K562 (cell line): ENCODE measurements around the gene UBE3D. TPM values are rescaled to one million over a fixed set of nuclear protein-coding genes. Genes with fewer than 3 reads are reported as not detected.
A peak's percentile ranks its signal among the peaks of the same experiment; 100 is the strongest.

Source experiments
- ARID1B ChIP-seq: fragments of 450-650 bp; IDR thresholded peaks from 2 replicates; pipeline ENCODE4 v1.6.1; 2016; ENCODE audit warnings: antibody characterized with exemption, mild to moderate bottlenecking, inconsistent platforms
- CC2D1A ChIP-seq: fragments of 450-650 bp; IDR thresholded peaks from 2 replicates; pipeline ENCODE4 v1.6.1; 2017; ENCODE audit warnings: mild to moderate bottlenecking
- CEBPG ChIP-seq, 3 experiments: fragments of 200-800 bp in 1 of 3; sonication (Bioruptor generic) in 1 of 3; sonication (generic) in 1 of 3; formaldehyde crosslinking in 1 of 3; IDR thresholded peaks in 2 of 3; conservative IDR thresholded peaks in 1 of 3; 2 replicates each; pipeline versions ENCODE4 v1.6.1 to v1.8.0; 2016 to 2022; ENCODE audit warnings: missing compliant biosample characterization in 2 of 3, missing genetic modification characterization in 2 of 3, mild to moderate bottlenecking in 1 of 3, missing genetic modification reagents in 1 of 3
- MED1 ChIP-seq: sonication (generic); formaldehyde crosslinking; IDR thresholded peaks from 2 replicates; pipeline ENCODE4 v1.8.1; 2023; ENCODE audit warnings: missing genetic modification reagents, borderline replicate concordance
- NR2C1 ChIP-seq, 2 experiments: fragments of 450-650 bp; IDR thresholded peaks; 2 replicates each; pipeline ENCODE4 v1.6.1; 2017; ENCODE audit warnings: mild to moderate bottlenecking in 2 of 2, antibody characterized with exemption in 1 of 2, inconsistent platforms in 1 of 2, missing compliant biosample characterization in 1 of 2, missing genetic modification characterization in 1 of 2
- PHF8 ChIP-seq: fragments of 200-600 bp; sonication (generic); IDR thresholded peaks from 2 replicates; pipeline ENCODE4 v1.6.1; 2012; ENCODE audit warnings: mixed run types, mild to moderate bottlenecking, inconsistent platforms, low read length, moderate library complexity, borderline replicate concordance
- RCOR1 ChIP-seq, 2 experiments: IDR thresholded peaks; 2 replicates each; pipeline ENCODE4 v1.6.1; 2012; ENCODE audit warnings: low read depth in 2 of 2, low read length in 2 of 2, borderline replicate concordance in 1 of 2, improper control_type of control experiment in 1 of 2
- SMARCA4 ChIP-seq: fragments of 450-650 bp; IDR thresholded peaks from 2 replicates; pipeline ENCODE4 v1.6.1; 2016
- SMARCA5 ChIP-seq: fragments of 450-650 bp; IDR thresholded peaks from 2 replicates; pipeline ENCODE4 v1.6.1; 2016
- SP2 ChIP-seq: IDR thresholded peaks from 2 replicates; pipeline ENCODE4 v1.6.1; 2011; ENCODE audit warnings: mild to moderate bottlenecking, low read depth, low read length, moderate library complexity; ENCODE audit not compliant: poor library complexity, severe bottlenecking; ENCODE audit errors: extremely low read depth
- SRSF1 ChIP-seq: fragments of 200-400 bp; formaldehyde crosslinking; IDR thresholded peaks from 2 replicates; pipeline ENCODE4 v1.6.1; 2017; ENCODE audit warnings: mild to moderate bottlenecking, low read depth, low read length, moderate library complexity
- TEAD2 ChIP-seq: fragments of 450-650 bp; IDR thresholded peaks from 2 replicates; pipeline ENCODE4 v1.6.1; 2016; ENCODE audit warnings: missing genetic modification characterization, control low read depth, missing compliant biosample characterization
- TOE1 ChIP-seq, 2 experiments: fragments of 450-650 bp in 1 of 2; sonication (generic) in 1 of 2; formaldehyde crosslinking in 1 of 2; IDR thresholded peaks; 2 replicates each; pipeline versions ENCODE4 v1.7.1 to v1.8.0; 2016 to 2022; ENCODE audit warnings: borderline replicate concordance in 2 of 2, mild to moderate bottlenecking in 2 of 2, antibody characterized with exemption in 1 of 2, inconsistent platforms in 1 of 2, low read depth in 1 of 2, missing genetic modification reagents in 1 of 2, moderate library complexity in 1 of 2
- polyA plus RNA-seq, 8 experiments: library from polyadenylated mRNA; depleted of rRNA in 4 of 8; stranded (reverse) in 5 of 8; unstranded in 3 of 8; fragments of >200 nt; fragmentation: Nextera tagmentation in 2 of 8; fragmentation: Illumina TruSeq in 1 of 8; extraction: Ambion mirVana in 2 of 8; extraction: Trizol in 1 of 8; gene quantifications; 2 replicates each; pipeline versions ENCODE4 v1.2.1 to v1.2.3, GENCODE V29; 2011 to 2014; ENCODE audit warnings: inconsistent platforms in 1 of 8, missing spikeins in 1 of 8
- total RNA-seq, 7 experiments: library from RNA; depleted of rRNA in 6 of 7; stranded (reverse); fragments of >200 nt in 6 of 7; fragmentation: Illumina TruSeq in 2 of 7; extraction: Trizol in 2 of 7; gene quantifications; 2 replicates each; pipeline versions ENCODE4 v1.2.1 to v1.2.3, GENCODE V29; 2011 to 2021; ENCODE audit warnings: low replicate concordance in 1 of 7
- TF ChIP-seq, protein P1 (sequence below): fragments of 450-650 bp; IDR thresholded peaks from 2 replicates; pipeline ENCODE4 v1.6.1; 2018; ENCODE audit not compliant: partially characterized antibody
- TF ChIP-seq, protein P2 (sequence below): fragments of 450-650 bp; conservative IDR thresholded peaks from 2 replicates; pipeline ENCODE4 v1.6.1; 2016; ENCODE audit warnings: missing genetic modification characterization, low read depth, mild to moderate bottlenecking, control low read depth, missing compliant biosample characterization
- TF ChIP-seq, protein P3 (sequence below): sonication (generic); formaldehyde crosslinking; IDR thresholded peaks from 2 replicates; pipeline ENCODE4 v1.8.0; 2022; ENCODE audit warnings: missing genetic modification reagents, mild to moderate bottlenecking, moderate library complexity, borderline replicate concordance
- TF ChIP-seq, protein P4 (sequence below): fragments of 450-650 bp; IDR thresholded peaks from one replicate; pipeline ENCODE4 v1.6.1; 2018; ENCODE audit warnings: mild to moderate bottlenecking, moderate library complexity; ENCODE audit not compliant: partially characterized antibody

Gene UBE3D
- total and polyA plus RNA-seq, 9 of the 15 experiments (the other 6 are each of a cell fraction or from before 2014, with no cell fraction given), result 9.4 to 17.6 (median 11.9) TPM

DNA sequence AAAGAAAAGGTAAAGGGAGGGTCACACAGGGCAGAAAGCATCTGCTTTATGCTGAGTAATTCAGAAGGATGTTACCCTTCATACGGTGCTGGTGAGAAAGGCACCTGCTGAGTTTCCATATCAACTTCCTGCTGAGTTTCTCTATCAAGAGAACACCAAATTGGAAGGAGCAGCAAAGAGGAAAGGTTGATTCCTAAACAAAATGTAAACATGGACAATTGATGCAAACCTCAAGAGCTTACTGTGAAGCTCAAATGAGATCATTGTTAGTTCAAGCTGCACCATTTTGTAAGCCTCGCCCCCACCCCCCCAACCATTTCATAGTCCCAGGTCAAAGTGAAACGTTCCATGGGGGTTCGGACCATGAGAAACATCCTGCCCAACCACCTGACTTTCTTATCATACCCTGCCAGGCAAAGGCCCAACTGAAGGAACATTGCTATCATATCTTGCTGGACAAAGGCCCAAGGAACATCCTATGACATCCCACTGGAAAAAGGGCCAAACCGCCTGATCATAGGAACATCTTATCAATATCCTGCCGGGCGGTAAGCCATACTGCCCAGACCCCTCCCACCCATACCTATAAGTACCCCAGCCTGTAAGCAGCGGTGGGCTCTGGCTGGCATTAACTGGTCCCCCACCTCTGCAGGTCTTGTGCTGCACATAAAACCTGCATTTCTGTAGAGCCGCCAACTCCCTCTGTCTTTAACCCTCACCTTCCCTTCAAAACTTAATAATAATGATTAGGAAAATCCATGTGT lies 171.6 kb downstream of the UBE3D start (continued):
- TF ChIP-seq NR2C1 (IDR thresholded peaks at IDR 0.05) (no peak), NR2C1 (tag; IDR thresholded peaks at IDR 0.05) (peak; percentile 78), CEBPG (CRISPR knock-in tag; IDR thresholded peaks at IDR 0.05) (no peak), CEBPG (tag; conservative IDR thresholded peaks at IDR 0.05 in 1 of 2, IDR thresholded peaks at IDR 0.05 in 1 of 2) (no peak), RCOR1 (IDR thresholded peaks at IDR 0.05; ENCODE audit: borderline replicate concordance in 1 of 2, low read depth in 2 of 2, low read length in 2 of 2) (peak in 1 of 2 experiments; percentile 39; a peak in 1 of 4 replicates), TEAD2 (tag) (0 out of 2 replicates have a peak, but pooled peaks have one; percentile 9), TOE1 (IDR thresholded peaks at IDR 0.05; ENCODE audit: borderline replicate concordance) (peak; percentile 27; the same call in 1 of the 2 replicates), TOE1 (CRISPR knock-in tag; IDR thresholded peaks at IDR 0.05; ENCODE audit: borderline replicate concordance, low read depth) (no peak), PHF8 (no peak), SMARCA5 (no peak), SMARCA4 (0 out of 2 replicates have a peak, but pooled peaks have one; percentile 13), MED1 (CRISPR knock-in tag) (no peak), ARID1B (peak; percentile 86), CC2D1A (no peak; the same call in 1 of the 2 replicates), SP2 (no peak), SRSF1 (no peak)
- TF ChIP-seq, protein P1, sequence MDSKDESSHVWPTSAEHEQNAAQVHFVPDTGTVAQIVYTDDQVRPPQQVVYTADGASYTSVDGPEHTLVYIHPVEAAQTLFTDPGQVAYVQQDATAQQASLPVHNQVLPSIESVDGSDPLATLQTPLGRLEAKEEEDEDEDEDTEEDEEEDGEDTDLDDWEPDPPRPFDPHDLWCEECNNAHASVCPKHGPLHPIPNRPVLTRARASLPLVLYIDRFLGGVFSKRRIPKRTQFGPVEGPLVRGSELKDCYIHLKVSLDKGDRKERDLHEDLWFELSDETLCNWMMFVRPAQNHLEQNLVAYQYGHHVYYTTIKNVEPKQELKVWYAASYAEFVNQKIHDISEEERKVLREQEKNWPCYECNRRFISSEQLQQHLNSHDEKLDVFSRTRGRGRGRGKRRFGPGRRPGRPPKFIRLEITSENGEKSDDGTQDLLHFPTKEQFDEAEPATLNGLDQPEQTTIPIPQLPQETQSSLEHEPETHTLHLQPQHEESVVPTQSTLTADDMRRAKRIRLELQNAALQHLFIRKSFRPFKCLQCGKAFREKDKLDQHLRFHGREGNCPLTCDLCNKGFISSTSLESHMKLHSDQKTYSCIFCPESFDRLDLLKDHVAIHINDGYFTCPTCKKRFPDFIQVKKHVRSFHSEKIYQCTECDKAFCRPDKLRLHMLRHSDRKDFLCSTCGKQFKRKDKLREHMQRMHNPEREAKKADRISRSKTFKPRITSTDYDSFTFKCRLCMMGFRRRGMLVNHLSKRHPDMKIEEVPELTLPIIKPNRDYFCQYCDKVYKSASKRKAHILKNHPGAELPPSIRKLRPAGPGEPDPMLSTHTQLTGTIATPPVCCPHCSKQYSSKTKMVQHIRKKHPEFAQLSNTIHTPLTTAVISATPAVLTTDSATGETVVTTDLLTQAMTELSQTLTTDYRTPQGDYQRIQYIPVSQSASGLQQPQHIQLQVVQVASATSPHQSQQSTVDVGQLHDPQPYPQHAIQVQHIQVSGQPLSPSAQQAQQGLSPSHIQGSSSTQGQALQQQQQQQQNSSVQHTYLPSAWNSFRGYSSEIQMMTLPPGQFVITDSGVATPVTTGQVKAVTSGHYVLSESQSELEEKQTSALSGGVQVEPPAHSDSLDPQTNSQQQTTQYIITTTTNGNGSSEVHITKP, result peak; percentile 81
- TF ChIP-seq, protein P2, sequence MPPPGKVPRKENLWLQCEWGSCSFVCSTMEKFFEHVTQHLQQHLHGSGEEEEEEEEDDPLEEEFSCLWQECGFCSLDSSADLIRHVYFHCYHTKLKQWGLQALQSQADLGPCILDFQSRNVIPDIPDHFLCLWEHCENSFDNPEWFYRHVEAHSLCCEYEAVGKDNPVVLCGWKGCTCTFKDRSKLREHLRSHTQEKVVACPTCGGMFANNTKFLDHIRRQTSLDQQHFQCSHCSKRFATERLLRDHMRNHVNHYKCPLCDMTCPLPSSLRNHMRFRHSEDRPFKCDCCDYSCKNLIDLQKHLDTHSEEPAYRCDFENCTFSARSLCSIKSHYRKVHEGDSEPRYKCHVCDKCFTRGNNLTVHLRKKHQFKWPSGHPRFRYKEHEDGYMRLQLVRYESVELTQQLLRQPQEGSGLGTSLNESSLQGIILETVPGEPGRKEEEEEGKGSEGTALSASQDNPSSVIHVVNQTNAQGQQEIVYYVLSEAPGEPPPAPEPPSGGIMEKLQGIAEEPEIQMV, result no peak
- TF ChIP-seq, protein P3, sequence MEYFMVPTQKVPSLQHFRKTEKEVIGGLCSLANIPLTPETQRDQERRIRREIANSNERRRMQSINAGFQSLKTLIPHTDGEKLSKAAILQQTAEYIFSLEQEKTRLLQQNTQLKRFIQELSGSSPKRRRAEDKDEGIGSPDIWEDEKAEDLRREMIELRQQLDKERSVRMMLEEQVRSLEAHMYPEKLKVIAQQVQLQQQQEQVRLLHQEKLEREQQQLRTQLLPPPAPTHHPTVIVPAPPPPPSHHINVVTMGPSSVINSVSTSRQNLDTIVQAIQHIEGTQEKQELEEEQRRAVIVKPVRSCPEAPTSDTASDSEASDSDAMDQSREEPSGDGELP (CRISPR knock-in tag), result peak; percentile 50
- TF ChIP-seq, protein P4, sequence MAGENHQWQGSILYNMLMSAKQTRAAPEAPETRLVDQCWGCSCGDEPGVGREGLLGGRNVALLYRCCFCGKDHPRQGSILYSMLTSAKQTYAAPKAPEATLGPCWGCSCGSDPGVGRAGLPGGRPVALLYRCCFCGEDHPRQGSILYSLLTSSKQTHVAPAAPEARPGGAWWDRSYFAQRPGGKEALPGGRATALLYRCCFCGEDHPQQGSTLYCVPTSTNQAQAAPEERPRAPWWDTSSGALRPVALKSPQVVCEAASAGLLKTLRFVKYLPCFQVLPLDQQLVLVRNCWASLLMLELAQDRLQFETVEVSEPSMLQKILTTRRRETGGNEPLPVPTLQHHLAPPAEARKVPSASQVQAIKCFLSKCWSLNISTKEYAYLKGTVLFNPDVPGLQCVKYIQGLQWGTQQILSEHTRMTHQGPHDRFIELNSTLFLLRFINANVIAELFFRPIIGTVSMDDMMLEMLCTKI, result no peak
